ENCODE data around the gene TTC34.
A peak's percentile ranks its signal among the peaks of the same experiment; 100 is the strongest.

The TTC34 gene

GRCh38 chr1:2587071-2587859 lies 214.2 kb downstream of the TTC34 start:
- no peak for DNase-seq

- DNase-seq = peak; percentile 99
Measured at GRCh38 chr1:2586154-2587070, 215.1 kb downstream of the TTC34 start, which contains the start of gene PRXL2B. TSS of gene PRXL2B (plus strand) at chr1:2586777. CDS start at chr1:2586886, 109 bp downstream.

Measured in fibroblast of skin of scalp (primary cell).